NB4 (cell line): ENCODE data around the gene SERTAD3.

Experiments used
- CTCF ChIP-seq: IDR thresholded peaks from one replicate; pipeline ENCODE4 v1.5.1; 2012; ENCODE audit warnings: low read depth, low read length
- POLR2A ChIP-seq: IDR thresholded peaks from 2 replicates; pipeline ENCODE4 v1.6.1; 2011; ENCODE audit warnings: mild to moderate bottlenecking; ENCODE audit not compliant: insufficient read length; ENCODE audit errors: extremely low read depth

GRCh38 chr19:40425450-40426287, 18.5 kb downstream of the SERTAD3 start, which contains the start of gene SERTAD1:
- TF ChIP-seq CTCF (peak; percentile 38), POLR2A (peak; percentile 71)
